Glutamatergic neuron (in vitro differentiated cells): Measurements from ENCODE around the gene COL19A1. TPM values are rescaled to one million over a fixed set of nuclear protein-coding genes. Genes with fewer than 3 reads are reported as not detected.

ENCODE experiments used
- DNase-seq: peaks from one replicate; pipeline ENCODE4 v3.0.0; 2022
- H3K27ac Mint-ChIP-seq: one replicate; pipeline ENCODE4 v1.8.0; 2020; ENCODE audit warnings: mild to moderate bottlenecking, mixed read lengths, inconsistent platforms; ENCODE audit not compliant: unreplicated experiment
- H3K27me3 Mint-ChIP-seq: one replicate; pipeline ENCODE4 v1.8.0; 2020; ENCODE audit warnings: mild to moderate bottlenecking, moderate library complexity, mixed read lengths, inconsistent platforms; ENCODE audit not compliant: unreplicated experiment
- H3K36me3 Mint-ChIP-seq: one replicate; pipeline ENCODE4 v1.8.0; 2020; ENCODE audit warnings: mild to moderate bottlenecking, mixed read lengths, inconsistent platforms; ENCODE audit not compliant: unreplicated experiment
- H3K4me1 Mint-ChIP-seq: one replicate; pipeline ENCODE4 v1.8.0; 2020; ENCODE audit warnings: mild to moderate bottlenecking, low read depth, mixed read lengths, inconsistent platforms; ENCODE audit not compliant: unreplicated experiment
- H3K4me3 Mint-ChIP-seq: one replicate; pipeline ENCODE4 v1.8.0; 2020; ENCODE audit warnings: mild to moderate bottlenecking, mixed read lengths, inconsistent platforms; ENCODE audit not compliant: unreplicated experiment
- H3K9me3 Mint-ChIP-seq: one replicate; pipeline ENCODE4 v1.8.0; 2020; ENCODE audit warnings: mild to moderate bottlenecking, moderate library complexity, mixed read lengths, inconsistent platforms; ENCODE audit not compliant: unreplicated experiment
- total RNA-seq: library from RNA; stranded (reverse); fragmentation: NEBNext Ultra II Directional; extraction: Animal tissue kit (Norgen Biotek cat#: 25700); gene quantifications from one replicate; pipeline ENCODE4 v1.2.1, GENCODE V29; 2021; ENCODE audit not compliant: unreplicated experiment
- TF ChIP-seq, protein P1 (sequence below): fragments of 200-600 bp; sonication (generic); IDR thresholded peaks from one replicate; pipeline ENCODE4 v1.5.0; 2021; ENCODE audit not compliant: partially characterized antibody, unreplicated experiment

COL19A1 gene
- total RNA-seq, 1 donor from 2014 or later: 0.78 TPM

DNA sequence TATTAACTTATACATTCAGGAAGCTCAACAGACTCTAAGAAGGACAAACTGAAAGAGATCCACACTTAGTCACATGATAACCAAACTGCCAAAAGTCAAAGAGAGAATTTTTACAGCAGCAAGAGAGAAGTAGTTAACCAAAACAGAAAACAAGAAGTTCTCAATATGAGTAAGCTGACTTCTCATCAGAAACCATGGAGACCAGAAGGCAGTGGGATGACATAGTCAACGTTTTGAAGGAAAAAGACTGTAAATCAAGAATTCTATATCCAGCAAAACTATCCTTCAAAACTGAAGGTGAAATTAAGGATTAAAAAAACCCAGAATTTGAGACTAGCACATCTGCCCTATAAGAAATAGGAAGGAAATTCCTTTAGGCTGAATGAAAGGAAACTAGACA, 60.4 kb downstream of the COL19A1 start:
- no peak overlapping the region for H3K27ac Mint-ChIP-seq
- no peak overlapping the region for H3K4me3 Mint-ChIP-seq
- H3K4me1 Mint-ChIP-seq: no peaks in the 10 kb centered on the region
- DNase-seq: no peak
- peaks cover 3% of the 10 kb centered on the region for H3K9me3 Mint-ChIP-seq
- H3K27me3 Mint-ChIP-seq: peaks cover 2% of the 10 kb centered on the region
- TF ChIP-seq, protein P1, sequence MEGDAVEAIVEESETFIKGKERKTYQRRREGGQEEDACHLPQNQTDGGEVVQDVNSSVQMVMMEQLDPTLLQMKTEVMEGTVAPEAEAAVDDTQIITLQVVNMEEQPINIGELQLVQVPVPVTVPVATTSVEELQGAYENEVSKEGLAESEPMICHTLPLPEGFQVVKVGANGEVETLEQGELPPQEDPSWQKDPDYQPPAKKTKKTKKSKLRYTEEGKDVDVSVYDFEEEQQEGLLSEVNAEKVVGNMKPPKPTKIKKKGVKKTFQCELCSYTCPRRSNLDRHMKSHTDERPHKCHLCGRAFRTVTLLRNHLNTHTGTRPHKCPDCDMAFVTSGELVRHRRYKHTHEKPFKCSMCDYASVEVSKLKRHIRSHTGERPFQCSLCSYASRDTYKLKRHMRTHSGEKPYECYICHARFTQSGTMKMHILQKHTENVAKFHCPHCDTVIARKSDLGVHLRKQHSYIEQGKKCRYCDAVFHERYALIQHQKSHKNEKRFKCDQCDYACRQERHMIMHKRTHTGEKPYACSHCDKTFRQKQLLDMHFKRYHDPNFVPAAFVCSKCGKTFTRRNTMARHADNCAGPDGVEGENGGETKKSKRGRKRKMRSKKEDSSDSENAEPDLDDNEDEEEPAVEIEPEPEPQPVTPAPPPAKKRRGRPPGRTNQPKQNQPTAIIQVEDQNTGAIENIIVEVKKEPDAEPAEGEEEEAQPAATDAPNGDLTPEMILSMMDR: no peak
- H3K36me3 Mint-ChIP-seq: peaks cover 13% of the 10 kb centered on the region

DNA sequence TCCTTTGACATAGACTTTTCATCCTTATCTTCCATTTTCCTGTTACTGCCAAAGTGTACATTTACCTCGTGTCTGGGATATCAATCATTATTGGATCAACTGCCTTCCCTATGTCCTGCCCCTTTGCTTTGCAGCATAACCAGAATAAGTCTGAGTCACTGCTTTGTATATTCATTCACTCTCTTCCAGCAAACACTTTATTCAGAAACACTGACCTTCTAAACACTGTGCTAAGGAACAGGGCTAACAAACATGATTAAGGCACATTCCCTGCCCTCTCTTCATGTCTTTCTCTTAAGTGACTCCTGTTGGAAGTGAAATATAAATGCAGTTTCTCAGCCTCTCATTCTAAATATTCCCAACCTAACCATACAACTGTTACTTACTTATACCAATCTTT, 66.9 kb downstream of the COL19A1 start:
- H3K9me3 Mint-ChIP-seq: no peaks in the 10 kb centered on the region
- no peak overlapping the region for H3K4me3 Mint-ChIP-seq
- H3K27ac Mint-ChIP-seq: no peak overlapping the region
- no peaks in the 10 kb centered on the region for H3K36me3 Mint-ChIP-seq
- TF ChIP-seq, protein P1: no peak
- no peaks in the 10 kb centered on the region for H3K4me1 Mint-ChIP-seq
- no peaks in the 10 kb centered on the region for H3K27me3 Mint-ChIP-seq
- no peak for DNase-seq

DNA sequence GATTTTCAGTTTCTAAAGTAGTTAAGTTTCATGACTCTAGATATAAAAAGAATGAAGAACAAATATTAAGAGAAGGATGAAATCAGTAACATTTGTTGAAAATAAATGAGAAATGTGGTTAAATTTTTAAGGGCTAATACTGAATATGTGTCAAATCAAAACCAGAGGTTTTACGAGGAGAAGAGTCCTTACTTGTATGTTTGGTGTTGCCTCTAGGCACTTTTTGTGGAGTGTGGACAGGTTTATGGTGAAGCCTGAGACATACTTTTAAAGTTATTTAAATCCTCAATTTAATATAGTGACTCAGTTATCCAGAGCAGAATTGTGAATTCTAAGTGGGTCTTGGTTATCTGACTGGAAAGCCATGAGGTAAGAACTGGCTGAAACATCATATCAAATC, 68.7 kb downstream of the COL19A1 start:
- no peaks in the 10 kb centered on the region for H3K27me3 Mint-ChIP-seq
- H3K9me3 Mint-ChIP-seq: no peaks in the 10 kb centered on the region
- H3K36me3 Mint-ChIP-seq: no peaks in the 10 kb centered on the region
- no peaks in the 10 kb centered on the region for H3K4me1 Mint-ChIP-seq
- H3K4me3 Mint-ChIP-seq: no peak overlapping the region
- H3K27ac Mint-ChIP-seq: no peak overlapping the region
- DNase-seq: no peak
- TF ChIP-seq, protein P1: no peak

DNA sequence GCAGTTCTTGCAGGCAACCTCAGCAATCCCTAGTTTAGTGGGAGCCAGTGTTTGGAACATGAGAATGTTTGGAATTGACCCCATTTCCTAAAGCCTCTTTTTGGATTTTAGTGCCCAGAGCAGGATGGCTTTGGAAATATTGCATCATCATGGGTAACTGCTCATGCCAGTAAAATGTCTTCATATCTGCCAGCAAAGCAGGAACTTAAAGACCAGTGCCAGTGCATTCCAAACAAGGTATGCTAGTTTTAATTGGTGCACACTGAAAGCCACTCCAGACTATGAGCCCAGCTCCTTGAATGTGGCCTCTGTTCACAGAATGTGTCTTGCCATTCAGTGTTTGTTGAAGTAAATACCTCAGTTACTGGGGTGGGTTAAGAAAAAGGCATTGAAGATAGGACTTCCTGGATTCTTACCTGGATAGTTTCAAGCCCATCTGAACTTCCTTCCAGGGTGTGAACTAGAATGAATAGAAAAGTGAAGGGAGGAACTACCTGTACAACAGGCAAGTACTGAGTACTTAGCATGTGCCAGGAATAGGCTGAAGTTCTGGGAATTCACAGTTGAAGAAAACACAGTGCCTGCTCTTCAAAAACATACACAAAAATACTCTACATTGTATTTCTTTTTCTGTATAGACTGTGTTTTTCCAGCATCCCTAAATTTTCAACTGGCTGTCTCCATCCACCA, 70.5 kb downstream of the COL19A1 start:
- Mint-ChIP-seq H3K9me3 (no peaks in the 10 kb centered on the region), H3K4me3 (no peak overlapping the region), H3K27ac (no peak overlapping the region), H3K36me3 (no peaks in the 10 kb centered on the region), H3K4me1 (no peaks in the 10 kb centered on the region), H3K27me3 (no peaks in the 10 kb centered on the region)
- TF ChIP-seq, protein P1: no peak
- no peak for DNase-seq

DNA sequence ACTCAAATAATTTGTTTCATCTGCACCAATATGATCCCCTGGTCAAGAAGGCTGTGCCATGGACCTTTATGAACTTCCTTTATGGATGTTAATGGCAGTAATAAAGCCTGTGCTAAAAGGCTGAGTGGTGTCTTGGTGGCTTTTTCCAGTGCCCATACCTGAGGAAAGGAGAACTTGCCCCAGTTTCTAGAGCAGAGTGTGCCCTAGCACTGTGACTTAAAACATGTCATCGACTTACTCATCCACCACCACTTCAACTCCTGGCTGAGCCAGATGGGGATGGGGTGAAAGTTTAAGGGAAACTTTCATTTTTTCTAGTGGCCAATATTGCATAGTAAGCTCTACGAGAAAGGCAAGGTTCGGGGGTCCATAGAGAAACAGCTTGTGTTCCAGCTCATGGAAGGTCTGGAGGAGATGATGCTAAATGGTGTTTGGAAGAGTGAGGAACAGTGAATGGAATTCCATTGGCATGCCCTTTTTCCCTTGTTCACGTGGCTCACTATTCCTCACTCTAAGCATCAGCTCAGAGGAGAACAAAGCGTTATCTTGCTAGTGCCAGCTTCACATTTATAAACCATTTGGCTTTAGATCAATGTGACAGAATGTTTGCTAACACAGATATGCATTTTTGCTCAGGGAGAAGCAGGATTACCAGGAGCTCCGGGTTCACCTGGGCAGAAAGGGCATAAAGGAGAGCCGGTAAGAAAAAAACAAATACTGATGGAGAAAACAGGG, 71.2 kb downstream of the COL19A1 start:
- TF ChIP-seq, protein P1: no peak
- Mint-ChIP-seq H3K9me3 (no peaks in the 10 kb centered on the region), H3K4me1 (no peaks in the 10 kb centered on the region), H3K27ac (no peak overlapping the region), H3K4me3 (no peak overlapping the region), H3K36me3 (no peaks in the 10 kb centered on the region), H3K27me3 (no peaks in the 10 kb centered on the region)
- no peak for DNase-seq
